ENCODE results near the gene MT1X. TPM values are rescaled to one million over a fixed set of nuclear protein-coding genes. Genes with fewer than 3 reads are reported as not detected.
"Not testable (repeated sequence)": the region's sequence is repeated elsewhere in the genome, so short reads cannot be mapped to it uniquely, and the experiment has no call there.

Gene MT1X
- total RNA-seq, 1 donor from 2014 or later: 75.1 TPM

GRCh38 chr16:56653218-56653617, 29.1 kb upstream of the MT1X start:
- no peak for DNase-seq (ENCODE audit: low spot score)

- DNase-seq (ENCODE audit: low spot score): peak; percentile 90
Measured at GRCh38 chr16:56657555-56658326, 24.5 kb upstream of the MT1X start, which contains the start of gene MT1F. Gene MT1F, plus strand, starts transcription at chr16:56657959. Its CDS starts 100 bp downstream, at chr16:56658059.

GRCh38 chr16:56658327-56658875, 23.9 kb upstream of the MT1X start:
- no peak for DNase-seq (ENCODE audit: low spot score)

- no peak for DNase-seq (ENCODE audit: low spot score)
Measured at GRCh38 chr16:56662357-56663354, 19.6 kb upstream of the MT1X start.

- DNase-seq (ENCODE audit: low spot score): no peak
Measured at GRCh38 chr16:56664506-56664905, 17.8 kb upstream of the MT1X start.

GRCh38 chr16:56665286-56666261, 16.7 kb upstream of the MT1X start:
- DNase-seq (ENCODE audit: low spot score): not testable (repeated sequence)

GRCh38 chr16:56667581-56668571, 14.4 kb upstream of the MT1X start, which contains the start of gene MT1G:
Gene MT1G, minus strand, starts transcription at chr16:56668065. Its CDS starts 72 bp downstream, at chr16:56667993.
- peak; percentile 42 for DNase-seq (ENCODE audit: low spot score)

GRCh38 chr16:56669005-56669839, 13.0 kb upstream of the MT1X start, which contains the start of gene MT1H:
Gene MT1H, plus strand, starts transcription at chr16:56669814. Its CDS starts 71 bp downstream, at chr16:56669885.
- no peak for DNase-seq (ENCODE audit: low spot score)

- no peak for DNase-seq (ENCODE audit: low spot score)
Measured at GRCh38 chr16:56669840-56670619, 12.2 kb upstream of the MT1X start.

- no peak for DNase-seq (ENCODE audit: low spot score)
Measured at GRCh38 chr16:56670620-56670934, 11.7 kb upstream of the MT1X start.

- DNase-seq (ENCODE audit: low spot score): not testable (repeated sequence)
Measured at GRCh38 chr16:56671691-56672090, 10.6 kb upstream of the MT1X start.

GRCh38 chr16:56672171-56672570, 10.1 kb upstream of the MT1X start:
- DNase-seq (ENCODE audit: low spot score): not testable (repeated sequence)

- DNase-seq (ENCODE audit: low spot score): no peak
Measured at GRCh38 chr16:56672761-56673536, 9.3 kb upstream of the MT1X start.

GRCh38 chr16:56673921-56674320, 8.3 kb upstream of the MT1X start:
- no peak for DNase-seq (ENCODE audit: low spot score)

GRCh38 chr16:56674570-56674969, 7.7 kb upstream of the MT1X start:
- DNase-seq (ENCODE audit: low spot score): not testable (repeated sequence)

GRCh38 chr16:56675685-56676210, 6.5 kb upstream of the MT1X start:
- DNase-seq (ENCODE audit: low spot score): no peak

- no peak for DNase-seq (ENCODE audit: low spot score)
Measured at GRCh38 chr16:56677474-56677873, 4.8 kb upstream of the MT1X start.
